Measurements from ENCODE around the gene F7. TPM values are rescaled to one million over a fixed set of nuclear protein-coding genes. Genes with fewer than 3 reads are reported as not detected.

Gene F7
- total and polyA plus RNA-seq, 2 donors (not counting 1 experiment from before 2014, with no cell fraction given): not detected

DNA sequence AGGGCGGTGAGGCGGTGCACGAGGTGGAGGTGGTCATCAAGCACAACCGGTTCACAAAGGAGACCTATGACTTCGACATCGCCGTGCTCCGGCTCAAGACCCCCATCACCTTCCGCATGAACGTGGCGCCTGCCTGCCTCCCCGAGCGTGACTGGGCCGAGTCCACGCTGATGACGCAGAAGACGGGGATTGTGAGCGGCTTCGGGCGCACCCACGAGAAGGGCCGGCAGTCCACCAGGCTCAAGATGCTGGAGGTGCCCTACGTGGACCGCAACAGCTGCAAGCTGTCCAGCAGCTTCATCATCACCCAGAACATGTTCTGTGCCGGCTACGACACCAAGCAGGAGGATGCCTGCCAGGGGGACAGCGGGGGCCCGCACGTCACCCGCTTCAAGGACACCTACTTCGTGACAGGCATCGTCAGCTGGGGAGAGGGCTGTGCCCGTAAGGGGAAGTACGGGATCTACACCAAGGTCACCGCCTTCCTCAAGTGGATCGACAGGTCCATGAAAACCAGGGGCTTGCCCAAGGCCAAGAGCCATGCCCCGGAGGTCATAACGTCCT is 43.4 kb downstream of the F7 start:
- H3K4me3 Mint-ChIP-seq: no peak overlapping the region
- Histone ChIP-seq H2AFZ (ENCODE audit: insufficient read depth, low read depth, low read length, poor library complexity, severe bottlenecking) (no peak overlapping the region), H3K27me3 (replicated peaks in 1 of 4; ENCODE audit: control extremely low read depth in 1 of 4, control insufficient read depth in 3 of 4, insufficient read depth in 4 of 4, low read length in 3 of 4) (peaks cover 0 to 38% (median 11%) of the 10 kb centered on the region in 4 experiments), H3K79me2 (ENCODE audit: control insufficient read depth, insufficient read depth, low read length) (no peaks in the 10 kb centered on the region), H3K9me3 (ENCODE audit: control extremely low read depth in 1 of 3, control insufficient read depth in 2 of 3, insufficient read depth in 1 of 3, low read length in 2 of 3) (peaks cover 0 to 14% (median 0%) of the 10 kb centered on the region in 3 donors), H3K4me3 (ENCODE audit: control extremely low read depth in 1 of 5, extremely low read depth in 1 of 5, insufficient read depth in 1 of 5, low read depth in 2 of 5, low read length in 4 of 5) (no peak overlapping the region), H3K9ac (ENCODE audit: low read length) (no peak overlapping the region), H3K4me2 (replicated peaks; ENCODE audit: low read depth, low read length, poor library complexity, severe bottlenecking) (no peak overlapping the region), H4K20me1 (ENCODE audit: control insufficient read depth, insufficient read depth, low read length, poor library complexity, severe bottlenecking) (no peaks in the 10 kb centered on the region), H3K36me3 (replicated peaks in 1 of 2; ENCODE audit: control extremely low read depth in 1 of 2, control insufficient read depth in 1 of 2, extremely low read depth in 1 of 2, insufficient read depth in 2 of 2, low read length in 1 of 2) (no peaks in the 10 kb centered on the region), H3K27ac (ENCODE audit: low read length in 2 of 2) (no peak overlapping the region), H3K4me1 (ENCODE audit: control insufficient read depth in 2 of 2, insufficient read depth in 2 of 2, low read length in 2 of 2) (peaks cover 20 to 22% of the 10 kb centered on the region in 2 donors)
- DNase-seq: no peak
- intact Hi-C loops (cut with micrococcal nuclease): no loop called here
- ATAC-seq (ENCODE audit: low read depth): no peak
- peaks cover 15% of the 10 kb centered on the region for H3K4me1 Mint-ChIP-seq
- H3K27ac Mint-ChIP-seq: no peak overlapping the region
- ChIA-PET POLR2A (no interaction called here), CTCF (no interaction called here)
- WGBS (ENCODE audit: insufficient coverage): 96% methylated on average over 34 of the region's 38 CpGs
- no peak for TF ChIP-seq CTCF (IDR thresholded peaks at IDR 0.05)
- TF ChIP-seq EZH2 (IDR thresholded peaks at IDR 0.05; ENCODE audit: borderline replicate concordance, insufficient read depth, low read depth, low read length, poor library complexity, severe bottlenecking): no peak
- H3K27me3 Mint-ChIP-seq: peaks cover 19% of the 10 kb centered on the region
- no peaks in the 10 kb centered on the region for H3K9me3 Mint-ChIP-seq (ENCODE audit: insufficient read depth)

GRCh38 chr13:113149711-113150549 is 44.3 kb downstream of the F7 start:
- Histone ChIP-seq H3K4me1 (ENCODE audit: control insufficient read depth in 2 of 2, insufficient read depth in 2 of 2, low read length in 2 of 2) (peaks cover 22 to 25% of the 10 kb centered on the region in 2 donors), H3K4me2 (replicated peaks; ENCODE audit: low read depth, low read length, poor library complexity, severe bottlenecking) (no peak overlapping the region), H3K79me2 (ENCODE audit: control insufficient read depth, insufficient read depth, low read length) (no peaks in the 10 kb centered on the region), H2AFZ (ENCODE audit: insufficient read depth, low read depth, low read length, poor library complexity, severe bottlenecking) (no peak overlapping the region), H3K9ac (ENCODE audit: low read length) (no peak overlapping the region), H3K27ac (ENCODE audit: low read length in 2 of 2) (no peak overlapping the region), H3K4me3 (ENCODE audit: control extremely low read depth in 1 of 5, extremely low read depth in 1 of 5, insufficient read depth in 1 of 5, low read depth in 2 of 5, low read length in 4 of 5) (no peak overlapping the region), H3K27me3 (replicated peaks in 1 of 4; ENCODE audit: control extremely low read depth in 1 of 4, control insufficient read depth in 3 of 4, insufficient read depth in 4 of 4, low read length in 3 of 4) (peaks cover 0 to 38% (median 11%) of the 10 kb centered on the region in 4 experiments), H3K9me3 (ENCODE audit: control extremely low read depth in 1 of 3, control insufficient read depth in 2 of 3, insufficient read depth in 1 of 3, low read length in 2 of 3) (peaks cover 0 to 18% (median 0%) of the 10 kb centered on the region in 3 donors), H4K20me1 (ENCODE audit: control insufficient read depth, insufficient read depth, low read length, poor library complexity, severe bottlenecking) (no peaks in the 10 kb centered on the region), H3K36me3 (replicated peaks in 1 of 2; ENCODE audit: control extremely low read depth in 1 of 2, control insufficient read depth in 1 of 2, extremely low read depth in 1 of 2, insufficient read depth in 2 of 2, low read length in 1 of 2) (no peaks in the 10 kb centered on the region)
- DNase-seq (no peak), ATAC-seq (ENCODE audit: low read depth) (no peak)
- WGBS (ENCODE audit: insufficient coverage): 93% methylated on average over 24 of the region's 26 CpGs
- Mint-ChIP-seq H3K4me1 (peaks cover 19% of the 10 kb centered on the region), H3K27ac (no peak overlapping the region), H3K27me3 (peaks cover 19% of the 10 kb centered on the region), H3K9me3 (ENCODE audit: insufficient read depth) (no peaks in the 10 kb centered on the region), H3K4me3 (no peak overlapping the region)
- ChIA-PET CTCF (no interaction called here), POLR2A (no interaction called here)
- intact Hi-C loops (cut with micrococcal nuclease): loop anchor here (5.0 kb wide), 1 partner anchor 147 kb away; the partner anchor contains the start of gene LAMP1
- no peak for TF ChIP-seq EZH2 (IDR thresholded peaks at IDR 0.05; ENCODE audit: borderline replicate concordance, insufficient read depth, low read depth, low read length, poor library complexity, severe bottlenecking)
- no peak for TF ChIP-seq CTCF (IDR thresholded peaks at IDR 0.05)

Data from B cell (primary cell).